HG02981 (cell line): Measurements from ENCODE around the gene UBE4B.
"Not testable (repeated sequence)": the region's sequence is repeated elsewhere in the genome, so short reads cannot be mapped to it uniquely, and the experiment has no call there.

Source experiments
- ATAC-seq: cut with Tn5 transposase; IDR thresholded peaks from one replicate; pipeline ENCODE4 v1.9.1; 2021; ENCODE audit warnings: mild to moderate bottlenecking, moderate library complexity; ENCODE audit not compliant: unreplicated experiment

The UBE4B gene

DNA sequence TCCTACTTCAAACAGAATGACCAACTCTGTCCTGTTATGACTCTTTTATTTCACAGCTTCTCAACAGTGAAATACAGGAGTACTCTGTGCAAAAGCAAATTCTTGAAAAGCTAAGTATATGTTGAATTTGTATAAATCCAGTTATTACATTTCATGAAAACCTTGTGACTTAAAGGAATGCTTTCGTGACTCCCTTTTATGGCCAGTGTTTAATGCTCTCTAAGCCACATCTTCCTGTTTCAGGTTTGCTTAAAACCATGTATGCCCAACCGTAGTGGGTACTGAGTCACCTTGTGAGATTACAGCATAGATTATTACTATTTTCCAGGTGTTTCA, 137.4 kb downstream of the UBE4B start:
- peak; percentile 65 for ATAC-seq

DNA sequence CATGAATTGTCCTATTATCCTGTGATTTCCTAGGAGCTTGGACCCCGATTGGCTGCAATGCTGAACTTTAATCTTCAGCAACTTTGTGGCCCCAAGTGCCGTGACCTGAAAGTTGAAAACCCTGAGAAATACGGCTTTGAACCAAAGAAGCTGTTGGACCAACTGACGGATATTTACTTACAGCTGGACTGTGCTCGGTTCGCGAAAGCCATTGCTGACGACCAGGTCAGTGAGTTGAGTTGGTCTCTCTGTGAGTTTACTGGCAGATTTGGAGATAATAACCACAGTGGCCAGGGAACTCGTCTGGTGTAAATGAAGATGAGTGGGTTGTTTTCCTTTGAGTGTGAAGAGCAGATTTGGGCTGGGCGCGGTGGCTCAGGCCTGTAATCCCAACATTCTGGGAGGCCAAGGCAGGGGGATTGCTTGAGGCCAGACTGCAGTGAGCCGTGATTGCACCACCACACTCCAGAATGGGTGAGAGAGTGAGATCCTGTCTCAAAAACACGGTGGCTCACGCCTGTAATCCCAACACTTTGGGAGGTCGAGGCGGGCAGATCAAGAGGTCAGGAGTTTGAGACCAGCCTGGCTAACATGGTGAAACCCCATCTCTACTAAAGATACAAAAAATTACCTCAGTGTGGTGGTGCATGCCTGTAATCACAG, 138.5 kb downstream of the UBE4B start:
- ATAC-seq, result no peak

DNA sequence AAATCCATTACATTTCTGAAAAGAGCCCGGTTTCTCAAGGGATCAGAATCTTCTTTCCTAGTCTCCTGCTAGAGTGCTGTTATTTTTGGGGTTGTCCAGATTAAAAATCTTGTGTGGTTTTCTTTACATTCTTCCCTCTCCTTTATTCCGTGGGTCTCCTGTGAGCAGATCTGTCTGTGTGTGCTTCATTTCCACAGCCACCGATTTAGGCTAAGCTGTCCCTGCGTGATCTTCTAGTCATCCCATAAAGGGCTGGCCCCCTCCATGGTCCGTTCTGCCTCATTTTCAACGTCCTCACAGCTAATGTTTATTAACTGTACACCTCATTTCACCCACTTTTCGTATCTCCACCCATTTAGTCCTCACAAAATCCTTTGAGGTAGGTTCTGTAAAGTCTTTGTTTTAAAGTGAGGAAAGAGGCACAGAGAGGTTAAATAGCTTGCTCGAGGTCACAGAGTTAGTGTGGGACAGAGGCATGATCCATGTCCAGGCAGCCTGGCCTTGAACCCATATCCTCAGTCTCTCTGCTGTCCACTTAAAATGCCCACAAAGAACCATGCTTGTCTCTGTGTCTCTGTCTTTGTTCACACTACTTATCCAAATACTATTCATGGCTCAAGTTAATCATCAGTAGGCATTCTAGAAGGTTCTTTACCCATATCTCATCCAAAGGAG, 139.4 kb downstream of the UBE4B start:
- ATAC-seq, result no peak

DNA sequence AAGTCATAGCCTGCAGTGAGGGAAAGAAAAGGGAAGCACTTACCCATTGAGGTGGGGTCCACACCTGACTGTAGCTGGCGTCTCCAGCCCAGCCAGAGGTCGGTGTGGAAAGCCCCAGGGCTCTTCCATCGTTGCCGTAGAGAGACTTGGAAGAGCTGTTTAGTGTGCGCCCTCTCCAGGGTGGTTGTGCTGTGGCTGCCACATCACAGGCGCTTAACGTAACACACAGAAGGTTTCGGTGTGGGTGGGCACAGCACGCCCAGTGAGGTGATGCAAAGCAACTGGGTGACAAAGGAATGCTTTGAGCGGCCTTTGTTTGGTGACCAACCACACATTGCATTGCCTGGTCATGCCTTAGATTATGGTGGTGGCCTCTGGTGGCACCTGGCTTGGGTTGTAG, 140.8 kb downstream of the UBE4B start:
- no peak for ATAC-seq

DNA sequence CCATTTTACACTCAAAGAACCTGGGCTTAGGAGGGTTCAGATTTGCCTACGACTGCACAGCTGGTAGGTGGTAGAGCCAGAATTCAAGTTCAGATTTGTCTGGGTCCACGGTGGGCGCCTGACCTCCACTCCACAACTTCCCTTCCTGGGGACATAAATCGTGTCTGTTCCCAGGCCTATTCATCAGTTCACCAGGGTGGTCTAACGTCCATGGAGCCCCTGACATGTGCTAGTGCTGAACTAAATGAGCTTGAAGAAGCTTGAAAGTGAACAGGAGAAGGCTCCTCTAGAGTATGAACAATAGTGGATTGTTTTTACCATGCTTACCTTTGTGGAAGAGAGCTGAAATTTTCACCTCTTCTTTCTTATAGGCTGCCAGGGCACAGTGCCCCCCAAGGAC, 145.1 kb downstream of the UBE4B start:
- ATAC-seq, result no peak

DNA sequence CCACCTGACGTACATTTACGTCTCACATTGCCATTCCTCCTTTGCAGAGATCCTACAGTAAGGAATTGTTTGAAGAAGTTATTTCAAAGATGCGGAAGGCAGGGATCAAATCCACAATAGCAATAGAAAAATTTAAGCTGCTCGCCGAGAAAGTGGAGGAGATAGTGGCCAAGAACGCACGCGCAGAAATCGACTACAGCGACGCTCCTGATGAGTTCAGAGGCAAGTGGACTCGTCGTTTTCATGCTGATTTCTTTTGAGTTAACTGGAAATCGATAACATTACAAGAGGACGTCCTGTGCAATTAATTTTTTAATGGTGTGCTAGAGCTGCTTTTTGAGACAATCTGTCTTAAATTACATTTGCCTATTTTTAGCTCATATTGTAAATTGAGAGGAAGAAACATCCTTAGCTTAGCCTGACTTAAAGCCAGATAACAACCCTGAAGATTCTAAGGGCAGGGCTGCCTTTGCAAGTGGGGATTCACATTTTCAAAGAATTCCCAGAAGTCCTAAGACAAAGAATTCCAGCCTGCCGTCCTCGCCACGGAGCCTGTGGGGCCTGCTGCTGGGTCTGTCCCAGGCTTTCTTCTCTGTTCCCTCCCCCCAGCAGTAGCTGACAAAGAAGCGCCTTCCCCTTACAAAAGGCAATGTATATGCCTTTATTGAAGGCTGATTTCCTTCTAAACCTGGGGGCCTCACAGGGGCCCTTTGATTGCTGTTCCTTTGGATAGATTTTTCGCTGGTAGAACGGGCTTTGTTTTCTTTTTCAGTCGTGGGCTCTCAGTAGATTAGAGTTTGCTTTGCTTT, 146.0 kb downstream of the UBE4B start:
- no peak for ATAC-seq

DNA sequence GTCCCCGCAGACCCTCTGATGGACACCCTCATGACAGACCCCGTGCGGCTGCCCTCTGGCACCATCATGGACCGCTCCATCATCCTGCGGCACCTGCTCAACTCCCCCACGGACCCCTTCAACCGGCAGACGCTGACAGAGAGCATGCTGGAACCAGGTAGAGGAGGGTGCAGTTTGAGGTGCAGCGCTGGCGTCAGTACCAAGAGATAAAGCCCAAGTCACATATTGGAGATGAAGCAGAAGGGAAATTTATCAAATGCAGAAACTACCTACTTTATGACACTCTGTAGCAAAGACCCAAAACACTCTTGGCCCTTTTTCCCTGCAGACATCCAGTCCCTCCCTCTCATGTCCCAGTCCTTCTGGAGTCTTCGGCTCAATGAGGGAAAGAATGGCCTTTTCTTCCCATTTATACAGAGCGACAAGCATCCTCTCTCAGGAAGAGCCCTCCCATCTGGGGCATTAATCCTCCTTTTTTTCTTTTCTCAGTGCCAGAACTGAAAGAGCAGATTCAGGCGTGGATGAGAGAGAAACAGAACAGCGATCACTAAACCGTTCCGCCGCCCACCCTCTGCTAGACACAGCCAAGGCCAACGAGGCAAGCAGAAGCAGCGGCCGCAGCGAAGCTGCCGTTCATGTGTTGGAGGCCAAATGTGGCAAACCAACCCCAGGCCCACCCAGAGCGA, 146.8 kb downstream of the UBE4B start:
- ATAC-seq, result no peak

DNA sequence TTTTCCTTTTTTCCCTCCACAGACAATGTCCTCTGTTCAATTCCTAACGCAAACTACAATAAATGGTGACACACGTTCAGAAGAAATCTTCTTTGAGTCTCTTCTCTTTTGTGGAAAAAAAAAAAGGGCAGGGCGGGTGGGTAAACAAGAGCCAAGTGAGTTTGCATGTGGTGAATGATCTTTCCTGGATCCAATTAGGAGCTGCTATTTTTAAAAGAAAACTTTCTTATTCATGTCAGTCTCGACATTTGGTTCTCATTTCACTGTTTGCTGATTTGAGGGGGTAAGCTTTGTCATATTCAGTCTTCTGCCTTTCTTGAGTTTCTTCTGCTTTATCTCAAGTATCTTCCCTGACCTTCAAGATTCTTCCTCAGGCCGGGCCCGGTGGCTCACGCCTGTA, 148.4 kb downstream of the UBE4B start:
- no peak for ATAC-seq

DNA sequence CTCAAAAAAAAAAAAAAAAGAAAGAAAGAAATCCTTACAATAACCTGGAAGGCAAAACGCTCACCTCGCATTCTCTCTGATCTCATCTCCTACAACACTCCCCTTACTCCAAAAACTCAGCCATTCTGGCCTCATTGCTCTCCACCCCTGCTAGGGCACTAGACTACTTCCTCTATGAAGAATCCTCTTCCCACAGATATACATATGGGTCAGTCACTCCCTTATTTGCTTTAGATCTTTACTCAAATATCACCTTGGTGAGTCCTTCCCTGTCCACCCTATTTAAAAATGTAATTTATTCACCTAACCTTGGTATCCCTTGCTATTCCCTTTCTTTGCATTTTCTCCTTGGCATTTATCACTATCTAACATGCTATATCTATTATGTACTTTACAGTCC, 153.0 kb downstream of the UBE4B start:
- no peak for ATAC-seq

DNA sequence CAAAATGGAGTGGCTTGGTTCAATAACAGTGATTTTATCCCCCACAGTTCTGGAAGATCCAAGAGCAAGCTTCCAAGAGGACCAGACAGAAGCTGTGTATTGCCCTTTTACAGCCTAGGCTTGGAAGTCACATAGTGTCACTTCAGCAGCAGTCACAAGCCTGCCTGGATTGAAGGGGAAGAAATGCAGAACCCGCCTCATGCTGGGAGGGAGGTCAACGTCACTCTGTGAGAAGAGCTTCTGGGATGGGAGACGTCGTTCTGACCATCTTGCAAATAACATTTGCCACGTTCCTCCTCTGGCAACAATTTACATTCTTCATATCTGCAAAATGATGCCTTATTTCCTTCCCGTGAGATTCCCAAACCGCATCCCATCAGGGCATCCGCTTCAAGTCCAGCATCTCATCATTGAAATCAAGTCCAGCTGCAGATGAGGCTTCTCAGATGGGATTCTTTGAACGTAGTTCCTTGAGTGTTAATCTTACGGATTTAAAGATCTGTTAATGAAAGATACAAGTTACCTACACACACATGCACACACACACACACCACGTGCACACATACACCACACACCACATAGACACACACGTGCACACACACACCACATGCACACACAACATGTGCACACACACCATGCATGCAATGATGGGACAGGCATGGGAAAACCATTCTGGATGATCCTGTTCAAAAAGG, 153.7 kb downstream of the UBE4B start:
- no peak for ATAC-seq

DNA sequence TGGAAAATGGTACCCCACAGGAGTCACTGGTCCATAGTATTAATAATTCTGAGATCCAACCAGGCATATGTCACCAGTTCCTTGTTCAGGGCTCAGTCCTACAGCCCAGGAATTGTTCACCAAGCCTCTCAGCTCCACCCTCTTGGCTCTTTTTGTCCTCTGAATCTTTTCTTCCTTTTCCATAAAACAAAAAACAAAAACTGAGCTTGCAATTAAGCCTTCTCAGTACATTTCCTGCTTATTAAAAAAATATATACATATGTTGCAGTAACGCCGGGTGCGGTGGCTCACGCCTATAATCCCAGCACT, 154.2 kb downstream of the UBE4B start:
- no peak for ATAC-seq

DNA sequence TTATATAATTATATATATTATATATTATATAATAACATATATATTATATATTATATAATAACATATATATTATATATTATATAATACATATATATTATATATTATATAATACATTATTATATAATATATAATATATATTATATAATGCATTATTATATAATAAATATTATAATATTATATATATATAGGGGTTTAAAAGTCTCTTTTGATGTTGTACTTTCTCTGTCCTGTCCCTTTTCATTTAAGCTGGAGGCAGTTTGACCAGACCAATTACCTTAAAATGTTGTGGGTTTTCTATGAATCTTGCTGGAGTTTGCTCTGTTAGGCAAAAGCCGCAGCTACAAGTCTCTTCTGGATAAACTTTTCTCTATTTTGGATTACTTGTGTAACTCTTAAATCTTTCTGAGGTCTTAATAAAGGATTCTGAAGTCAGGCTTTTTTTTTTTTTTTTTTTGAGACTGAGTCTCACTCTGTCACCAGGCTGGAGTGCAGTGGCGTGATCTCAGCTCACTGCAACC, 155.4 kb downstream of the UBE4B start:
- no peak for ATAC-seq

DNA sequence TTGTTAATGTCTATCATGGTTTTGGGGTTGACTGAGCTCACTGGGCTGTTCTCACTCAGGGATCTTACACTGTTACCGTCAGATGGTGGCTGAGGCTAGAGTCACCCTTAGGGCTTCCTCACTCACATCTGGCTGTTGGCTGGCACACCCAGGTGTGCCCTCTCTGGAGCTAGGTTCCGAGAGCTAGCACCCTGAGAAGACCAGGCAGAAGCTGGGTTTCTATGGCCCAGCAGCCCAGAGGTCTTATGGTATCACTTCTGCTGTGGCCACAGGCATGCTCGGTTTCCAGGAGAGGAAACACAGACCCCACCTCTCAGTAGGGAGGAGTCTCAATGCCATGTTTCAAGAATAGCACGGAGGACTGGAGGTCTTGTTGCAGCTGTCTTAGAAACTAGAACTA, 156.9 kb downstream of the UBE4B start:
- no peak for ATAC-seq

DNA sequence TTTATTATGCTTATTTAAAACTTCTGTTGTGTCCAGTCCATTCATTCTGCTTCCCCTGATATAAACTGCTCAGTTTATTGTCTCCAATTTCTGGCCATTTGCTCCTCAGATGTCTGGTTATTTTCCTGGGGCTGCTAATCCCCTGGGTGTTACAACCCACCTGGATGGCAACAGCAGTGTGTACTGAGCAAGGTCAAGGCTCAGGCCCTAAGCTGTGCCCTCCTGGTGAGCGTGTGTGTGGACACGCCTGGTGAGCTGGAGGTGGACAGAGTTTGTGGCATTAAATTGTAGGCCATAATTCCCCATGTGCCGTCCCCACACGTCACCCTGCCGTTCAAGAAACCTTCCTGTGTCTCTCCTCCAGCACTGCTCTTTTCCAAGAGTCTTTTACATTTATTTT, 159.5 kb downstream of the UBE4B start:
- ATAC-seq, result no peak

DNA sequence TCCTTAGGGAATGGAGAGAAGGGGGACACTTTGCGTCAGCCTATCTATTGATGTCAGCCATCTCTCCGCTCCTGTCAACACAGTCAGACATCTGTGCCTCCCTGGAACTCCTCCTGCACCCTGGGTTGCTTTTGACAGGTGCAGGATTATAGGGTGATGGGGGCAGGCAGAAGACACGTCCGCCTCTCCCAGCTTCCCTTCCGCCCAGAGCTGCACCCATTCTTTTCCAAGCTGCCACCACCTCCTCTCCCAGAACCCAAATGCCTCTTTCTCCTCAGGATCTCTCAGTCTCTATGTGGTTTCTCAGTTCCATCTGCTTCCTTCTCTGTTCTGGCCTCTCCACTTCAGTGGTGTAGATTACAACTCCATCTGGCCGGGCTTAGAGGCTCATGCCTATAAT, 160.5 kb downstream of the UBE4B start:
- ATAC-seq, result no peak

DNA sequence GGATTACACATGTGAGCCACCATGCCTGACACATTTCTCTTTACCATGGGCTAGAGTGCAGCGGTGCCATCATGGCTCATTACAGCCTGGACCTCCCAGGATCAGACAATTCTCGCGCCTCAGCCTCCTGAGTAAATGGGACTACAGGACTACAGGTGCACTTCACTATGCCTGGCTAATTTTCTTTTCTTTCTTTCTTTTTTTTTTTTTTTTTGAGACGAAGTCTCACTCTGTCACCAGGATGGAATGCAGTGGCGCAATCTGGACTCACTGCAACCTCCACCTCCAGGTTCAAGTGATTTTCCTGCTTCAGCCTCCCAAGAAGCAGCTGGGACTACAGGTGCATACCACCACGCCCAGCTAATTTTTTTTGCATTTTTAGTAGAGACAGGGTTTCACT, 162.8 kb downstream of the UBE4B start:
- no peak for ATAC-seq

DNA sequence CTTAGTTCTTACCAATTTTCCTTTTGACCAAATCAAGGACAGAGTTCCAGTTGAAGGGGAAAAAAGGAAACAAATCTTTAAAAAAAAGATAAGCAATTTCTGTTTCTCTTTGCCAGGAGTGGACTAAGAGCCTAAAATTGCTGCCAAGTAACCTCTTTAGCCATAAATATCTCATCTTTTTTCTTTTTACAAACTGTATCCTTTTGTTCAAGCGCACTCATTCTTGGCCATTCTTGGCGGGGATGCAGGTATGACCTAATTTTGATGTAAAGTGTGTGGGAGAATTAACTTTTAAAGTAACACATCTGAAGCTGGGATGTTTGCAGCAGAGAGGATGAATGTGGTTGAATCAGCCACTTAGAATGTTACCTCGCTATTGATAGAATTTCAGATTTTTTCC, 164.2 kb downstream of the UBE4B start:
- no peak for ATAC-seq

DNA sequence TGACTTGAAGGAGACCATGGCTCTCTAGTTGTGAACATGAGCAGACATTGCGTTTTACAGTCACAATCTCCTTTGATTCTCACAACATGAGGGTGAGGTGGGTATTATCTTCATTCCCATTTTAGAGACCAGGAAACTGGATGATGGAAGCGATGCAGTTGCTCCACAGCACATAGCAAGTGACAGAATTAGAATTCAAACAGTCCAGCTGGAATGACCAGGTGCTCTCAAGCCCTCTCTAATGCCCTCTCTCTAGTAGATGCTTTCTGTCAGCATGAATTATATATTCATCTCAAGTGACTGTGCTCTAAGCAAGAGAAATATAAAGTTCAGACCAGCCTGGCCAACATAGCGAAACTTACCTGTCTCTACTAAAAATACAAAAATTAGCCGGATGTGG, 167.9 kb downstream of the UBE4B start:
- ATAC-seq, result no peak

DNA sequence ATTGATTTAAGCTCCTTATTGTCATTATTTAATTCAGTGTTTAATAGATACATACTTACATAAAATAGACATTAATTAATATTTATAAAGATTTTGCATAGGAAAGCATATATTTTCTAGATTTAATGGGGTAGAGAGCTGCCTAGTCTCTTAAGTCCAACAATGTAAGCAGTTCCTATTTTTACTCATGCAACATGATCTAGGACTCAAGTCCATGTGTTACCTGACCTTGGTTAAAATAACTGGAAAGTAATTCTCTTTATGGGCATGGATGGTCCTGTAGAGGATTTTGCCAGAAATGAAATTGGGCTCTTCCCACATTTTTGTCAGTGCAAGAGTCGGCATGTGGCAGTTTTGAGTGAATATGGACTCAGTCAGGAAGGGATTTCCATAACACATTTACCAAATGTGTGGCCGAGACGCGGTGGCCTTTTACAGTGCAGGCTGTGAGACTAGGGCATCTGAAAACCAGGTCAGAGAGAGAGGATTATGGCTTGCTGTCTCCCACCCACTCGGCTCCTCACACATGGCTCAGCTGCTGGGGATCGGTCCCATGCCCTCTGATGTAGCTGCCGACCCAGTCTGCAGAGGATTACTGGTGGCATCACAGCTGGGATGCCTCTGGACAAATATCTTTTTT, 171.4 kb downstream of the UBE4B start:
- ATAC-seq, result no peak

DNA sequence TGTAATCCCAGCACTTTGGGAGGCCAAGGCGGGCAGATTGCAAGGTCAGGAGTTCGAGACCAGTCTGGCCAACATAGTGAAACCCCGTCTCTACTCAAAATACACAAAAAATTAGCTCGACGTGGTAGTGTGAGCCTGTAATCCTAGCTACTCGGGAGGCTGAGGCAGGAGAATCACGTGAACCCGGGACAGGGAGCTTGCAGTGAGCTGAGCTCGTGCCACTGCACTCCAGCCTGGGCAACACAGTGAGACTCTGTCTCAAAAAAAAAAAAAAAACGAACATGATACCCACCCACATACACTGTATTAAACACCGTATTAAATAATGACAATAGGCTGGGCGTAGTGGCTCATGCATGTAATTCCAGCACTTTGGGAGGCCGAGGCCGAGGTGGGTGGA, 172.4 kb downstream of the UBE4B start:
- ATAC-seq, result not testable (repeated sequence)

DNA sequence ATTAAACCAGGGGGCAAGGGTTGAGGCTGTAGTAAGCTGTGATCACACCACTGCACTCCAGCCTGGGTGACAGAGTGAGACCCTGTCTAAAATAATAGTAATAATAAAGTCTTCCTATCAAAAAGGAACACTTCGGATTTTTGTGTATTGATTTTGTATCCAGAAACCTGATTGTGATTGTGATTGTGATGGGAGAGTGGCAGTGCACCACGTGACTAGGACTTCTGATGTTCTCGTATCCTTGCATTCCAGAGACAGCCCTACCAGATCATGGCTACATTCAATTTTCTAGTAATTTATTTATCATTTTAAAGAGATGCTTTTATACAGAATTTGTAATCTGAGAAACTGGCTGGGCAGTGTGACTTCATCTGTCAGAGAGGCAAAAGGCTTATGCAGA, 175.1 kb downstream of the UBE4B start:
- no peak for ATAC-seq
